ENCODE results near the gene SLC17A5. TPM values are rescaled to one million over a fixed set of nuclear protein-coding genes. Genes with fewer than 3 reads are reported as not detected.

The SLC17A5 gene
- total and polyA plus RNA-seq, 8 donors: 2.4 to 11.0 (median 5.4) TPM

DNA sequence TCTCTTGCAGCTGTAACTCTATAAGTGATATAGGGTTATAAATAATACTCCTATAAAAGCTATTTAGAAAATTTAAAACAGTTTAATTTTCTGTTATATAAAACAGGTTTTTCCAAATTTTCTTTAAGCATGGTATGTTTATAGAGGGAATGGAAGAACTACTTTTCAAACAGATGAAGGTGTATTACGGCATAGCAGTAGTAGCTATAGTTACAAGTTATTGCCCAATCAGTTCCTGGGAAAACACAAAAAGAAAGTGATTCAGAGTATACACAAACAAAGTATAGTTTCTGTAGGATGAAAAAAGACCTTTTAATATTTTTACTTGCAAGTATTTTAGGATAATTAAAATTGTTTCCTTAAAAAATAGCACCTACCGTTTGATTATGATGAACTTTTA lies 9.8 kb downstream of the SLC17A5 start:
- Histone ChIP-seq H3K4me3 (no peak overlapping the region), H3K27me3 (no peaks in the 10 kb centered on the region), H3K27ac (no peak overlapping the region), H3K9me3 (no peaks in the 10 kb centered on the region), H3K4me1 (no peaks in the 10 kb centered on the region), H3K36me3 (no peaks in the 10 kb centered on the region)
- TF ChIP-seq, protein P1, sequence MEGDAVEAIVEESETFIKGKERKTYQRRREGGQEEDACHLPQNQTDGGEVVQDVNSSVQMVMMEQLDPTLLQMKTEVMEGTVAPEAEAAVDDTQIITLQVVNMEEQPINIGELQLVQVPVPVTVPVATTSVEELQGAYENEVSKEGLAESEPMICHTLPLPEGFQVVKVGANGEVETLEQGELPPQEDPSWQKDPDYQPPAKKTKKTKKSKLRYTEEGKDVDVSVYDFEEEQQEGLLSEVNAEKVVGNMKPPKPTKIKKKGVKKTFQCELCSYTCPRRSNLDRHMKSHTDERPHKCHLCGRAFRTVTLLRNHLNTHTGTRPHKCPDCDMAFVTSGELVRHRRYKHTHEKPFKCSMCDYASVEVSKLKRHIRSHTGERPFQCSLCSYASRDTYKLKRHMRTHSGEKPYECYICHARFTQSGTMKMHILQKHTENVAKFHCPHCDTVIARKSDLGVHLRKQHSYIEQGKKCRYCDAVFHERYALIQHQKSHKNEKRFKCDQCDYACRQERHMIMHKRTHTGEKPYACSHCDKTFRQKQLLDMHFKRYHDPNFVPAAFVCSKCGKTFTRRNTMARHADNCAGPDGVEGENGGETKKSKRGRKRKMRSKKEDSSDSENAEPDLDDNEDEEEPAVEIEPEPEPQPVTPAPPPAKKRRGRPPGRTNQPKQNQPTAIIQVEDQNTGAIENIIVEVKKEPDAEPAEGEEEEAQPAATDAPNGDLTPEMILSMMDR (IDR thresholded peaks at IDR 0.05): no peak
- FAIRE-seq: no peak
- no peak for ATAC-seq
- DNase-seq: no peak
- 94 to 95% methylated on average over 2 of the region's 2 CpGs for WGBS, 2 donors
- intact Hi-C loops (cut with DNase I): no loop called here

DNA sequence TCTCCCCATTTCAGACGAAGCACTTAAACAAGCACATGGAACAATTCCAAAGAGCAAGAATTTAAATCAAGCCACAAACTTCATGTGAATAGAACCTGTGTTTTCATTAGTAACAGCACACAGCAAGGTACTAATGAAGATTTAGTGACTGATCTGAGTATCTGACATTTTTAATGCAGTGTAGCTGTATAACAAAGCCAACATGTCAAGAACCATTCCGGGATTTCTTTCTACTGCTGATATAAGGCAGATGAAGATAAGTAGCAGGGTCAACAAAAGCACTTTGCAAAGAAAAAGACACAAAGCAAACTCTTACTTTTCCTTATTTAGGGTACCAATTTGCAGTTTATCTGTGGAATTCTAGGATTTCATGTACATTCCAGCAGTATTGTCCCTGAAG lies 11.3 kb downstream of the SLC17A5 start:
- Histone ChIP-seq H3K9me3 (no peaks in the 10 kb centered on the region), H3K4me3 (no peak overlapping the region), H3K27me3 (no peaks in the 10 kb centered on the region), H3K4me1 (no peaks in the 10 kb centered on the region), H3K36me3 (no peaks in the 10 kb centered on the region), H3K27ac (no peak overlapping the region)
- intact Hi-C loops (cut with DNase I): no loop called here
- ATAC-seq (no peak), DNase-seq (no peak), FAIRE-seq (no peak)
- TF ChIP-seq, protein P1 (IDR thresholded peaks at IDR 0.05): no peak
- WGBS, 2 donors: 27 to 53% methylated on average over 2 of the region's 2 CpGs

DNA sequence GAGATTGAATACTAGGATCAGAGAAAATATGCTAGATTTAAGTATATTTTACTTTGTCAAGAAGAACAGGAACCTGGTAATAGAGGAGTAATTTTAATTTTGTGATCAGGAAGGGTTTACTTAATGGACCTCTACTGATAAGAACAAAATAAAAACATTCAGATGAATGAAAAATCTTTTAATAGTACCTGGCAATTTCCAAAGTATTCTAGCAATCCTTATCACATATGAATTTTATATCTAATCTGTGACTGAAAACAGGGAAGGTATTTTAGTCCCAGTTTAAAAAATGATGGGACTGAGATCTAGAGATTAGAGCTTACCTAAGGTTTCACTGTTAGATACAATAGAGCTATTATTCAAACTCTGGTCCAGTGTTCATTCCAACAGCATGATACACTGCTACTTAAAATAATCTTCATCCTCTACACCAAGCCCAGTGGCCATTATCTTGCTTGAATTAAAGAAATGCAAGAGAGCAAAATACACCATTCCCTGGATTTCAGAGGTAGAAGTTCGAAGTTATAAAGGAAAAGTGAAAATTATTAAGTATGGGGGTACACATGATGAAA lies 13.5 kb downstream of the SLC17A5 start:
- Histone ChIP-seq H3K27me3 (no peaks in the 10 kb centered on the region), H3K4me3 (no peak overlapping the region), H3K27ac (peak overlapping the region in 1 of 4 donors; percentile 39), H3K36me3 (no peaks in the 10 kb centered on the region), H3K4me1 (peaks cover 0 to 3% (median 0%) of the 10 kb centered on the region in 3 donors), H3K9me3 (no peaks in the 10 kb centered on the region)
- FAIRE-seq: no peak
- TF ChIP-seq, protein P1 (IDR thresholded peaks at IDR 0.05): no peak
- no peak for DNase-seq
- intact Hi-C loops (cut with DNase I): no loop called here
- 73 to 80% methylated on average over 1 of the region's 1 CpG for WGBS, 2 donors
- ATAC-seq: peak in 3 of 4 donors; percentile 34 to 85 (median 83)

DNA sequence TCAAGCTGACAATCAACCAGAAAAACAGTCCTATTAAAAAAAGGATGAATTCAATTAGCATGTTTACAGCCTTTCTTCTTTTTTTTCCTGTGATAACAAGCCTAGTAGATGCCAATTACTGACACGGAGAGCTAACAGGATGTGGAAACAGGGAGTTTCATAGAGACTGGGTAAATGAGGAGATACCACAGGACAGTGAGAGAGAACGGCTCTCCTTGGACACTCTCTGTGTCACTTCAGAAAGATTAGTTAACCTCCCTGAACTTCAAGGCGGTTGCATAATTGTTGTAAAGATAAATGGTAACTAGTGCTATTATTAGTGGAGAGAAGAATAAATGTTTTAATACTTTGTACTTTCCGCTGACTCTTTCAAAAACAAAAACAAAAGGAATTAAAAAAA lies 14.8 kb downstream of the SLC17A5 start:
- ATAC-seq: no peak
- intact Hi-C loops (cut with DNase I): no loop called here
- H3K4me1 ChIP-seq: peaks cover 0 to 3% (median 0%) of the 10 kb centered on the region in 3 donors
- no peaks in the 10 kb centered on the region for H3K27me3 ChIP-seq
- no peak for FAIRE-seq
- H3K27ac ChIP-seq: no peak overlapping the region
- TF ChIP-seq, protein P1 (IDR thresholded peaks at IDR 0.05): no peak
- no peak overlapping the region for H3K4me3 ChIP-seq
- DNase-seq: no peak
- H3K9me3 ChIP-seq: no peaks in the 10 kb centered on the region
- WGBS, 2 donors: 77 to 79% methylated on average over 4 of the region's 4 CpGs
- no peaks in the 10 kb centered on the region for H3K36me3 ChIP-seq

DNA sequence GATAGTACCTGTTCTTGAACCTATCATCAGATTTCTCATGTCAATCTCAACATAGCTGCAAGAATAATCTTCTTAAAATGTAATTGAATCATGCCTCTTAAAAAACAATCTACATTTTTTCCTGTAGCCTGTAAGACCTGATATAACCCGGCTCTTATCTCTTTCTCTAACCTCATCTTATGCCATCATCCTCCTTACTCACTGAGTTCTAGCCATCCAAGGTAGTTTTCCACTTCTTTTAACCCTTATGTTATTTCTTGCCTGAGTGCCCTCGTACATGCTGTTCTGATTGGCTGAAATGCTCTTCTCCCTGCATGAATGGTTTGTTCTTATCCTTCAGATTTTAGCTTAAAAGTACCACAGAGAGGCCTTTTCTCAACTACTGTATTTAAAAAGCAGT lies 16.4 kb downstream of the SLC17A5 start:
- H3K4me3 ChIP-seq: no peak overlapping the region
- no peak for ATAC-seq
- FAIRE-seq: no peak
- TF ChIP-seq, protein P1 (IDR thresholded peaks at IDR 0.05): no peak
- intact Hi-C loops (cut with DNase I): no loop called here
- no peak overlapping the region for H3K27ac ChIP-seq
- WGBS, 2 donors: 72 to 74% methylated on average over 2 of the region's 2 CpGs
- H3K4me1 ChIP-seq: peaks cover 0 to 3% (median 0%) of the 10 kb centered on the region in 3 donors
- DNase-seq: no peak
- H3K27me3 ChIP-seq: no peaks in the 10 kb centered on the region
- no peaks in the 10 kb centered on the region for H3K9me3 ChIP-seq
- H3K36me3 ChIP-seq: peaks cover 0 to 4% (median 0%) of the 10 kb centered on the region in 3 donors
